IPS DF 6.9 (cell line): ENCODE measurements around the gene SUSD3.

Source experiments
- DNase-seq: peaks from one replicate; pipeline ENCODE4 v3.0.0-alpha.2; 2013; ENCODE audit warnings: low read depth, low spot score
- H3K27ac ChIP-seq: one replicate; pipeline ENCODE4 v1.5.1; 2013; ENCODE audit warnings: low read length, control low read depth
- H3K27me3 ChIP-seq: 2 replicates; pipeline ENCODE4 v1.6.1; 2013; ENCODE audit warnings: mild to moderate bottlenecking, low read length; ENCODE audit not compliant: control insufficient read depth, insufficient read depth
- H3K36me3 ChIP-seq: 2 replicates; pipeline ENCODE4 v1.6.1; 2013; ENCODE audit warnings: low read length; ENCODE audit not compliant: control insufficient read depth, insufficient read depth
- H3K4me1 ChIP-seq: 2 replicates; pipeline ENCODE4 v1.6.1; 2013; ENCODE audit warnings: low read length; ENCODE audit not compliant: control insufficient read depth, insufficient read depth
- H3K4me3 ChIP-seq: 2 replicates; pipeline ENCODE4 v1.5.1; 2013; ENCODE audit warnings: mild to moderate bottlenecking, low read length
- H3K9me3 ChIP-seq: 2 replicates; pipeline ENCODE4 v1.6.1; 2013; ENCODE audit warnings: low read length, inconsistent platforms; ENCODE audit not compliant: control insufficient read depth, insufficient read depth
- WGBS: extraction: QIAGEN DNeasy Blood & Tissue Kit; methylation state at CpG from one replicate; pipeline ENCODE4 v1.1.7; 2013; ENCODE audit warnings: mixed read lengths, missing lambda C conversion rate; ENCODE audit not compliant: insufficient read length, insufficient coverage; 5-methylcytosine and 5-hydroxymethylcytosine counted together

The SUSD3 gene

DNA sequence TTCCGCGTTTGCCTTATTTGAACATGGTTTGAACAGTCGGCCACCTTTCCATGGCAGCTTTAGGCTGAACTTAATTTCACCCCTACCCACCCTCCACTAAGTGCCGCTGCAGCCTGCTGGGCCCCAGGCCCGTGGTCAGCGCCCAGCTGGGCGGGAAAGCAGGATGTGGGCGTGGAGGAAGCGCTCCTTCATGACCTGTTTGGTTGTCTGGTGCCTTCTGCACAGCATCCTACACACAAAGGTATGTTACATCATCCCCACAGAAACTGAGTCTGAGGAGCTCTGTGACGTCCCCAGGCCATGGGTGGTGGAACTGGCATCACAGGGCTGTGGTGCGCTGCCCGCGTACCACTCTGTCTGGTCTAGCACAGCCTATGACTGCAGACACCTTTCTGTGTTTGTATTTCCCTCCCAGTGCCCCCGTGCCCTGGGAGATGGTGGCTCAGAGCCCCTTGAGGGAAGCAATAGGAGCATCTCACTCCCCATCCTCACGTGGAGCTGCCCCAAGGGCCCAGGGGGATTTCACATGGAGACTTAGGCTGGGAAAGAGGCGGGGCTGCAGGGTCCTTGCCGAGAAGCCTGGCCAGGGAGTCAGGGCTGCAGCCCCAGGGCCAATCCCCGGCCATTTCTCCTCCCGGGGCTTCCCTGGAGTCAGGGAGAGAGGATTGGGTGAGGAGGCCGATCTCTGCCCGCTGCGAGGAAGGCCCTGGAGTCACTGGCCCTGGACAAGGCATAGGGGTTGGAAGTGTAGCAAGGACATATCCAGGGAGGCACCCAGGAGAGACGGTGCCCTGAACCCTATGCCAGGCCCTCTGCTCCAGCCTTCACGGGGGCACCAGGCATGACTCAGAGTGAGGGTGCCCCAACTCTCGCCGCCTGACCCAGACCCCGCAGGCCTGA lies 37.5 kb upstream of the SUSD3 start:
- no peak overlapping the region for H3K27ac ChIP-seq
- H3K4me1 ChIP-seq = no peaks in the 10 kb centered on the region
- no CpG with 5 or more reads among the region's 27 CpGs for WGBS
- H3K36me3 ChIP-seq = no peaks in the 10 kb centered on the region; the same call in 1 of the 2 replicates
- no peaks in the 10 kb centered on the region for H3K27me3 ChIP-seq
- DNase-seq = no peak
- H3K9me3 ChIP-seq = no peaks in the 10 kb centered on the region
- H3K4me3 ChIP-seq = no peak overlapping the region

- no peak overlapping the region for H3K27ac ChIP-seq
- no peaks in the 10 kb centered on the region for H3K4me1 ChIP-seq
- WGBS = no CpG with 5 or more reads among the region's 9 CpGs
- no peaks in the 10 kb centered on the region for H3K27me3 ChIP-seq
- H3K4me3 ChIP-seq = no peak overlapping the region
- no peaks in the 10 kb centered on the region; the same call in 1 of the 2 replicates for H3K36me3 ChIP-seq
- no peaks in the 10 kb centered on the region for H3K9me3 ChIP-seq
- DNase-seq = no peak
Observed at GRCh38 chr9:93022066-93022465, 36.4 kb upstream of the SUSD3 start.

GRCh38 chr9:93022721-93023520 lies 35.6 kb upstream of the SUSD3 start:
- no CpG with 5 or more reads among the region's 23 CpGs for WGBS
- no peak for DNase-seq
- Histone ChIP-seq H3K4me3 (no peak overlapping the region), H3K27ac (no peak overlapping the region), H3K4me1 (no peaks in the 10 kb centered on the region), H3K9me3 (no peaks in the 10 kb centered on the region), H3K36me3 (no peaks in the 10 kb centered on the region; the same call in 1 of the 2 replicates), H3K27me3 (no peaks in the 10 kb centered on the region)

DNA sequence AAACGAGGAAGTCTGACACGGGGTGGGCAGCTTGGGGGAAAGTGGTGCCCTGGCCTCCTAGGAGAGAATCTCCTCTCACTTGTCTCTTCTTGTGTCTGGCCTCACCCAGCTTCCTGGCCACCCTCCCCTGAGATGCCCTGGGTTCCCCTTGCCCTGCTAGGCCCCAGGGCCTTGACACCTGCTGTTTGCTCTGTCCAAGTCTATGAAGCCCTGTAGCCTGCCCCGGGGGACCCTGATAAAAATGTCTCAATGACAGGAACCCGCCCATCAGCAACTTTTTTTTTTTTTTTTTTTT lies 35.0 kb upstream of the SUSD3 start:
- H3K4me3 ChIP-seq = no peak overlapping the region
- no peak overlapping the region for H3K27ac ChIP-seq
- no peaks in the 10 kb centered on the region for H3K27me3 ChIP-seq
- H3K9me3 ChIP-seq = no peaks in the 10 kb centered on the region
- WGBS = no CpG with 5 or more reads among the region's 4 CpGs
- no peak for DNase-seq
- H3K4me1 ChIP-seq = peaks cover under 1% of the 10 kb centered on the region; the same call in 1 of the 2 replicates
- H3K36me3 ChIP-seq = no peaks in the 10 kb centered on the region; the same call in 1 of the 2 replicates

DNA sequence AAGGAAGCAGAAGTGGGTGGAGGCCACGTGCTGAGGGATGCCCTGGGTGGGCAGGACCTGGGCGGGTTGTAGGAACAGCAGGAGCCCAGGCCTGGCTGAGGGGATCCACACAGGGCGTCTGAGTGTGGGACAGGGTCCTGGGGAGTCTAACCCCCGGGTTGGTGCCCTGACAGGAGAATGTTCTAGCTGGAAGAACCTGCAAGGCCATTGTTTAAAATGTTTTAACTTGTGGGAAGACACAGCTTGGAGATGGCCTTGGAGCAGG lies 33.9 kb upstream of the SUSD3 start:
- H3K27ac ChIP-seq = no peak overlapping the region
- peaks cover 2% of the 10 kb centered on the region; the same call in 1 of the 2 replicates for H3K4me1 ChIP-seq
- H3K9me3 ChIP-seq = no peaks in the 10 kb centered on the region
- no peaks in the 10 kb centered on the region; the same call in 1 of the 2 replicates for H3K36me3 ChIP-seq
- H3K27me3 ChIP-seq = no peaks in the 10 kb centered on the region
- no peak for DNase-seq
- WGBS = no CpG with 5 or more reads among the region's 4 CpGs
- H3K4me3 ChIP-seq = no peak overlapping the region

DNA sequence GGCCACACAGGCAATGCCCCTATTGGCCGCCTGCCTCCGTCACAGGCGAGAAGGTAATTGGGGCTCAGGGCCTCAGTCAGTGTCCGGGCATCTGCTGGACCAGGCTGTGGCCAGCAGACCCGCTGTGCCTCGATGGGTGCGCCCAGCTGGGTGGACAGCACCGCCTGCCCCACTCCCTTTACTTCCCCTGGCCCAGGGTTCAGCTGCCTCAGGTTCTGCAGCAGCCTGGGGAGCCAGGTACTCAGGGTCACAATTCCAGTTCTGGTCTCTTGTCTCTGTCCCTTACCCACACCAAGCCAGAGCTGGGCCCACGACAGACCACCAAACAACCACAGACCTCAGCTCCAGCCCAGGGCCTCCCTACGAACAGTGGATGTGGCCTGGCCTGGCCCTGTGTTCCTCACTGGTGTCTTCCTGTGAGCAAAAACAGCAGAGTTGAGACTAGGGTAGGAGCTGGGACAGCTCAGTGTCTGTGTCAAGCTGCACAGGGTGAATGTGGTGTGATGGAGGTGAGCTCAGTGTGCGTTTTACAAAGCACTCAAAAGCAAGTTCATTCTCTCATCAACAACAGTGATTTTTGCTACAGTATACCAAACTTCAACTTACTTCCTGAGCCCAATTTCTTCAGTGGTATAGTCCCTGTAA lies 33.4 kb upstream of the SUSD3 start:
- Histone ChIP-seq H3K27ac (no peak overlapping the region), H3K4me1 (peaks cover 2% of the 10 kb centered on the region; the same call in 1 of the 2 replicates), H3K4me3 (no peak overlapping the region), H3K36me3 (no peaks in the 10 kb centered on the region; the same call in 1 of the 2 replicates), H3K9me3 (no peaks in the 10 kb centered on the region), H3K27me3 (no peaks in the 10 kb centered on the region)
- WGBS = no CpG with 5 or more reads among the region's 11 CpGs
- DNase-seq = no peak

GRCh38 chr9:93025736-93026135 lies 32.8 kb upstream of the SUSD3 start:
- Histone ChIP-seq H3K4me1 (peaks cover 2% of the 10 kb centered on the region; the same call in 1 of the 2 replicates), H3K4me3 (no peak overlapping the region), H3K36me3 (no peaks in the 10 kb centered on the region; the same call in 1 of the 2 replicates), H3K27me3 (no peaks in the 10 kb centered on the region), H3K9me3 (no peaks in the 10 kb centered on the region), H3K27ac (no peak overlapping the region)
- no CpG with 5 or more reads among the region's 8 CpGs for WGBS
- DNase-seq = no peak

- no peak overlapping the region for H3K4me3 ChIP-seq
- H3K27me3 ChIP-seq = no peaks in the 10 kb centered on the region
- H3K36me3 ChIP-seq = no peaks in the 10 kb centered on the region; the same call in 1 of the 2 replicates
- peaks cover 2% of the 10 kb centered on the region; the same call in 1 of the 2 replicates for H3K4me1 ChIP-seq
- no peaks in the 10 kb centered on the region for H3K9me3 ChIP-seq
- WGBS = no CpG with 5 or more reads among the region's 7 CpGs
- H3K27ac ChIP-seq = no peak overlapping the region
- no peak for DNase-seq
Observed at GRCh38 chr9:93026640-93027039, 31.9 kb upstream of the SUSD3 start.

- H3K4me1 ChIP-seq = peaks cover 2% of the 10 kb centered on the region
- no peak for DNase-seq
- no peak overlapping the region for H3K4me3 ChIP-seq
- WGBS = no CpG with 5 or more reads among the region's 10 CpGs
- H3K9me3 ChIP-seq = no peaks in the 10 kb centered on the region
- no peaks in the 10 kb centered on the region for H3K27me3 ChIP-seq
- no peak overlapping the region for H3K27ac ChIP-seq
- H3K36me3 ChIP-seq = no peaks in the 10 kb centered on the region; the same call in 1 of the 2 replicates
Observed at GRCh38 chr9:93027750-93028149, 30.8 kb upstream of the SUSD3 start.

DNA sequence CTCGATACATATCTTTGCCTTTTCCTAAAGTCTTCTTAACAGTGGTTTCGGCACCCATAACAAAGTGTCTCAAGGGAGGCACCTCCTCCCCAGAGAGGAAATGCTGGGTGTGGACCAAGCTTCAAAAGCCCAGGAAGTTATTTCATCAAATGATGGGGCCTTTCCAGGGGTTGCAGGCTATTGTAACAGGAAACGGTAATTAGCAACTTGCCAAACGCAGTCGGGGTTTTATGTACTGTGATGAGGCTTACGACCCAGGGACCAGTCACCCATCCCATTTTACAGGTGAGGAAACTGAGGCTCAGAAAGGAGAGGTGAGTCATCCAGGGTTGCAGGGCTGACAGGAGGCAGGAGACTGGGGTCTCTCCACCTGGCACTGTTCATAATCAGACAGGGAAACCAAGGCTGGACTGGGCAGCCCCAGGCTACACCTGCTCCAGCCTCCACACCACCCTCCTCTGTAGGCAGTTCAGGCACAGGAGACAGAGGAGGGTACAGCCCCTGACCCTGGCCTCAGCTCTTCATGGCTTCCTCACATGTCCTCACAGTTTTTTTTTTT lies 30.0 kb upstream of the SUSD3 start:
- no peak overlapping the region for H3K4me3 ChIP-seq
- H3K36me3 ChIP-seq = no peaks in the 10 kb centered on the region
- peaks cover 3% of the 10 kb centered on the region for H3K4me1 ChIP-seq
- no peak overlapping the region for H3K27ac ChIP-seq
- H3K27me3 ChIP-seq = no peaks in the 10 kb centered on the region
- WGBS = no CpG with 5 or more reads among the region's 6 CpGs
- H3K9me3 ChIP-seq = no peaks in the 10 kb centered on the region
- no peak for DNase-seq
